ENCODE data around the gene TSHZ1.

DNA sequence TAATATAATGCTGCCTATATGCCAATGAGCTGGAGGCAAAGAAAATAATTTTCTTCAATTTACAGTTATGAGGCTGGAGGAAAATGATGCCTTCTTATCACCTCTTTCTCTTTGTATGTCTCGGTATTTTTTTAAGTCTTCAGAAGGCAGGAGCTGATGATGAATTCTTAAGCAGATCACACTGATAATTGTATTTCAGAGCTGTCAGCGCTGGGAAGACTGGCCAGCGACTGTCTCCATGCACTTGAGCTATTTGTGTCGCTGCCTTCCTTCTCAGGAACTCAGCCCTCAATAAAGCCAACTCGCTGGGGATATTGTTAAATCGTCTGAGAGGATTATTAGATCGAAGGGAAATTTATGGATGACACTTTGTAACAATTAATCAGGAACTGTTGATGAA, 42.0 kb upstream of the TSHZ1 start:
- TF ChIP-seq, protein P1, sequence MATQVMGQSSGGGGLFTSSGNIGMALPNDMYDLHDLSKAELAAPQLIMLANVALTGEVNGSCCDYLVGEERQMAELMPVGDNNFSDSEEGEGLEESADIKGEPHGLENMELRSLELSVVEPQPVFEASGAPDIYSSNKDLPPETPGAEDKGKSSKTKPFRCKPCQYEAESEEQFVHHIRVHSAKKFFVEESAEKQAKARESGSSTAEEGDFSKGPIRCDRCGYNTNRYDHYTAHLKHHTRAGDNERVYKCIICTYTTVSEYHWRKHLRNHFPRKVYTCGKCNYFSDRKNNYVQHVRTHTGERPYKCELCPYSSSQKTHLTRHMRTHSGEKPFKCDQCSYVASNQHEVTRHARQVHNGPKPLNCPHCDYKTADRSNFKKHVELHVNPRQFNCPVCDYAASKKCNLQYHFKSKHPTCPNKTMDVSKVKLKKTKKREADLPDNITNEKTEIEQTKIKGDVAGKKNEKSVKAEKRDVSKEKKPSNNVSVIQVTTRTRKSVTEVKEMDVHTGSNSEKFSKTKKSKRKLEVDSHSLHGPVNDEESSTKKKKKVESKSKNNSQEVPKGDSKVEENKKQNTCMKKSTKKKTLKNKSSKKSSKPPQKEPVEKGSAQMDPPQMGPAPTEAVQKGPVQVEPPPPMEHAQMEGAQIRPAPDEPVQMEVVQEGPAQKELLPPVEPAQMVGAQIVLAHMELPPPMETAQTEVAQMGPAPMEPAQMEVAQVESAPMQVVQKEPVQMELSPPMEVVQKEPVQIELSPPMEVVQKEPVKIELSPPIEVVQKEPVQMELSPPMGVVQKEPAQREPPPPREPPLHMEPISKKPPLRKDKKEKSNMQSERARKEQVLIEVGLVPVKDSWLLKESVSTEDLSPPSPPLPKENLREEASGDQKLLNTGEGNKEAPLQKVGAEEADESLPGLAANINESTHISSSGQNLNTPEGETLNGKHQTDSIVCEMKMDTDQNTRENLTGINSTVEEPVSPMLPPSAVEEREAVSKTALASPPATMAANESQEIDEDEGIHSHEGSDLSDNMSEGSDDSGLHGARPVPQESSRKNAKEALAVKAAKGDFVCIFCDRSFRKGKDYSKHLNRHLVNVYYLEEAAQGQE (IDR thresholded peaks at IDR 0.05; ENCODE audit: low read depth): no peak
- no peak for TF ChIP-seq TAF1 (IDR thresholded peaks at IDR 0.05; ENCODE audit: low read depth)
- no peak for TF ChIP-seq CEBPB (IDR thresholded peaks at IDR 0.05)
- TF ChIP-seq TCF12 (IDR thresholded peaks at IDR 0.05; ENCODE audit: low read depth): no peak
- no peak for TF ChIP-seq CREB1 (IDR thresholded peaks at IDR 0.05; ENCODE audit: low read depth)
- TF ChIP-seq, protein P2, sequence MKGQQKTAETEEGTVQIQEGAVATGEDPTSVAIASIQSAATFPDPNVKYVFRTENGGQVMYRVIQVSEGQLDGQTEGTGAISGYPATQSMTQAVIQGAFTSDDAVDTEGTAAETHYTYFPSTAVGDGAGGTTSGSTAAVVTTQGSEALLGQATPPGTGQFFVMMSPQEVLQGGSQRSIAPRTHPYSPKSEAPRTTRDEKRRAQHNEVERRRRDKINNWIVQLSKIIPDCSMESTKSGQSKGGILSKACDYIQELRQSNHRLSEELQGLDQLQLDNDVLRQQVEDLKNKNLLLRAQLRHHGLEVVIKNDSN (IDR thresholded peaks at IDR 0.05): no peak
- no peak for TF ChIP-seq YY1 (IDR thresholded peaks at IDR 0.05; ENCODE audit: low read depth)
- no peak for TF ChIP-seq EP300 (IDR thresholded peaks at IDR 0.05; ENCODE audit: borderline replicate concordance)
- TF ChIP-seq RAD21 (IDR thresholded peaks at IDR 0.05; ENCODE audit: low read depth): no peak
- TF ChIP-seq, protein P3, sequence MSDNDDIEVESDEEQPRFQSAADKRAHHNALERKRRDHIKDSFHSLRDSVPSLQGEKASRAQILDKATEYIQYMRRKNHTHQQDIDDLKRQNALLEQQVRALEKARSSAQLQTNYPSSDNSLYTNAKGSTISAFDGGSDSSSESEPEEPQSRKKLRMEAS (IDR thresholded peaks at IDR 0.05): no peak
- TF ChIP-seq EGR1 (IDR thresholded peaks at IDR 0.05): no peak
